Mesendoderm (in vitro differentiated cells): ENCODE results near the gene SH3GL3.

Experiments used
- DNase-seq: peaks from one replicate; pipeline ENCODE4 v3.0.0; 2013
- H2AK5ac ChIP-seq: 2 replicates; pipeline ENCODE4 v1.6.1; 2013; ENCODE audit warnings: low read length, inconsistent platforms
- H2BK120ac ChIP-seq: 2 replicates; pipeline ENCODE4 v1.6.1; 2013; ENCODE audit warnings: low read depth, mild to moderate bottlenecking, low read length, moderate library complexity, mixed read lengths
- H2BK15ac ChIP-seq: replicated peaks from 2 replicates; pipeline ENCODE4 v1.6.1; 2013; ENCODE audit warnings: low read depth, mild to moderate bottlenecking, moderate library complexity
- H2BK5ac ChIP-seq: 2 replicates; pipeline ENCODE4 v1.6.1; 2013; ENCODE audit warnings: low read length, inconsistent platforms
- H3K18ac ChIP-seq: 2 replicates; pipeline ENCODE4 v1.6.1; 2013; ENCODE audit warnings: mild to moderate bottlenecking, low read length, mixed read lengths
- H3K23ac ChIP-seq: one replicate; pipeline ENCODE4 v1.6.1; 2013; ENCODE audit warnings: low read length
- H3K27ac ChIP-seq: 2 replicates; pipeline ENCODE4 v1.5.1; 2013; ENCODE audit warnings: low read depth, mild to moderate bottlenecking, inconsistent platforms, low read length, moderate library complexity
- H3K27me3 ChIP-seq: 2 replicates; pipeline ENCODE4 v1.6.1; 2013; ENCODE audit warnings: low read length, control low read depth, mild to moderate bottlenecking, inconsistent platforms; ENCODE audit not compliant: insufficient read depth, poor library complexity
- H3K36me3 ChIP-seq: 2 replicates; pipeline ENCODE4 v1.6.1; 2013; ENCODE audit warnings: low read length, inconsistent platforms; ENCODE audit not compliant: control insufficient read depth, insufficient read depth
- H3K4ac ChIP-seq: one replicate; pipeline ENCODE4 v1.6.1; 2013; ENCODE audit warnings: low read depth, mild to moderate bottlenecking, low read length, moderate library complexity
- H3K4me1 ChIP-seq: 2 replicates; pipeline ENCODE4 v1.6.1; 2013; ENCODE audit warnings: low read depth, low read length, inconsistent platforms; ENCODE audit not compliant: control insufficient read depth
- H3K4me2 ChIP-seq: 2 replicates; pipeline ENCODE4 v1.6.1; 2013; ENCODE audit warnings: low read length
- H3K4me3 ChIP-seq: 2 replicates; pipeline ENCODE4 v1.5.1; 2013; ENCODE audit warnings: mild to moderate bottlenecking, low read length
- H3K56ac ChIP-seq: one replicate; pipeline ENCODE4 v1.6.1; 2013; ENCODE audit warnings: low read length
- H3K79me1 ChIP-seq: 2 replicates; pipeline ENCODE4 v1.6.1; 2013; ENCODE audit warnings: low read length, inconsistent platforms
- H3K79me2 ChIP-seq: 2 replicates; pipeline ENCODE4 v1.6.1; 2013; ENCODE audit warnings: mild to moderate bottlenecking, low read length; ENCODE audit not compliant: control insufficient read depth, insufficient read depth
- H3K9ac ChIP-seq: 2 replicates; pipeline ENCODE4 v1.6.1; 2013; ENCODE audit warnings: low read length, inconsistent platforms
- H4K5ac ChIP-seq: one replicate; pipeline ENCODE4 v1.6.1; 2013; ENCODE audit warnings: low read length
- H4K8ac ChIP-seq: one replicate; pipeline ENCODE4 v1.6.1; 2013; ENCODE audit warnings: low read depth, mild to moderate bottlenecking, control low read depth, low read length, moderate library complexity
- WGBS: extraction: QIAGEN DNeasy Blood & Tissue Kit; methylation state at CpG from one replicate; pipeline ENCODE4 v1.1.7; 2013; ENCODE audit warnings: low lambda C conversion rate, missing lambda C conversion rate; ENCODE audit not compliant: insufficient coverage; ENCODE audit errors: extremely low coverage; 5-methylcytosine and 5-hydroxymethylcytosine counted together

The SH3GL3 gene

GRCh38 chr15:83422081-83422480, 25.1 kb upstream of the SH3GL3 start:
- Histone ChIP-seq H2BK15ac (no peak overlapping the region), H3K4ac (no peak overlapping the region), H3K9ac (no peak overlapping the region), H3K23ac (no peak overlapping the region), H4K5ac (no peak overlapping the region), H2BK120ac (no peak overlapping the region), H4K8ac (no peak overlapping the region), H2BK5ac (no peak overlapping the region), H2AK5ac (no peak overlapping the region), H3K18ac (no peak overlapping the region), H3K4me2 (no peak overlapping the region), H3K36me3 (no peaks in the 10 kb centered on the region), H3K4me3 (no peak overlapping the region), H3K79me1 (no peaks in the 10 kb centered on the region), H3K56ac (no peak overlapping the region), H3K79me2 (no peaks in the 10 kb centered on the region), H3K27me3 (no peaks in the 10 kb centered on the region), H3K4me1 (no peaks in the 10 kb centered on the region), H3K27ac (no peak overlapping the region)
- WGBS = no CpG with 5 or more reads among the region's 4 CpGs
- no peak for DNase-seq

- Histone ChIP-seq H3K79me1 (no peaks in the 10 kb centered on the region), H2AK5ac (no peak overlapping the region), H3K4ac (no peak overlapping the region), H3K18ac (no peak overlapping the region), H3K36me3 (no peaks in the 10 kb centered on the region), H3K56ac (no peak overlapping the region), H2BK5ac (no peak overlapping the region), H3K9ac (no peak overlapping the region), H3K4me2 (no peak overlapping the region), H3K4me3 (no peak overlapping the region), H4K5ac (no peak overlapping the region), H4K8ac (no peak overlapping the region), H3K23ac (no peak overlapping the region), H3K27ac (no peak overlapping the region), H3K4me1 (no peaks in the 10 kb centered on the region), H2BK120ac (no peak overlapping the region), H2BK15ac (no peak overlapping the region), H3K27me3 (no peaks in the 10 kb centered on the region), H3K79me2 (no peaks in the 10 kb centered on the region)
- no peak for DNase-seq
- no CpG with 5 or more reads among the region's 2 CpGs for WGBS
Observed at GRCh38 chr15:83422541-83422940, 24.6 kb upstream of the SH3GL3 start.

GRCh38 chr15:83424101-83424500, 23.0 kb upstream of the SH3GL3 start:
- Histone ChIP-seq H3K23ac (no peak overlapping the region), H2BK15ac (no peak overlapping the region), H2AK5ac (no peak overlapping the region), H3K36me3 (no peaks in the 10 kb centered on the region), H3K4me3 (no peak overlapping the region), H3K79me2 (no peaks in the 10 kb centered on the region), H3K9ac (no peak overlapping the region), H2BK120ac (no peak overlapping the region), H3K56ac (no peak overlapping the region), H3K4me2 (no peak overlapping the region), H2BK5ac (no peak overlapping the region), H3K27ac (no peak overlapping the region), H3K27me3 (no peaks in the 10 kb centered on the region), H3K4me1 (no peaks in the 10 kb centered on the region), H3K79me1 (no peaks in the 10 kb centered on the region), H3K18ac (no peak overlapping the region), H4K8ac (no peak overlapping the region), H4K5ac (no peak overlapping the region), H3K4ac (no peak overlapping the region)
- no CpG with 5 or more reads among the region's 6 CpGs for WGBS
- DNase-seq = no peak

GRCh38 chr15:83430441-83430840, 16.7 kb upstream of the SH3GL3 start:
- Histone ChIP-seq H2BK120ac (no peak overlapping the region), H3K27ac (no peak overlapping the region), H3K36me3 (no peaks in the 10 kb centered on the region), H3K18ac (no peak overlapping the region), H4K8ac (no peak overlapping the region), H2AK5ac (no peak overlapping the region), H3K4me3 (no peak overlapping the region), H3K56ac (no peak overlapping the region), H3K4ac (no peak overlapping the region), H2BK15ac (no peak overlapping the region), H4K5ac (no peak overlapping the region), H3K4me1 (no peaks in the 10 kb centered on the region), H3K23ac (no peak overlapping the region), H3K27me3 (no peaks in the 10 kb centered on the region), H3K79me2 (no peaks in the 10 kb centered on the region), H2BK5ac (no peak overlapping the region), H3K9ac (no peak overlapping the region), H3K4me2 (no peak overlapping the region), H3K79me1 (no peaks in the 10 kb centered on the region)
- DNase-seq = no peak
- no CpG with 5 or more reads among the region's 3 CpGs for WGBS

GRCh38 chr15:83431521-83431920, 15.6 kb upstream of the SH3GL3 start:
- Histone ChIP-seq H3K36me3 (no peaks in the 10 kb centered on the region), H4K8ac (no peak overlapping the region), H3K4me1 (no peaks in the 10 kb centered on the region), H3K79me1 (no peaks in the 10 kb centered on the region), H4K5ac (no peak overlapping the region), H3K4me3 (no peak overlapping the region), H2BK15ac (no peak overlapping the region), H3K56ac (no peak overlapping the region), H3K4me2 (no peak overlapping the region), H2BK120ac (no peak overlapping the region), H3K18ac (no peak overlapping the region), H3K4ac (no peak overlapping the region), H3K79me2 (no peaks in the 10 kb centered on the region), H3K9ac (no peak overlapping the region), H3K23ac (no peak overlapping the region), H3K27me3 (no peaks in the 10 kb centered on the region), H3K27ac (no peak overlapping the region), H2AK5ac (no peak overlapping the region), H2BK5ac (no peak overlapping the region)
- no peak for DNase-seq
- WGBS = no CpG with 5 or more reads among the region's 2 CpGs

GRCh38 chr15:83435202-83435601, 11.9 kb upstream of the SH3GL3 start:
- no peak overlapping the region for H3K56ac ChIP-seq
- H3K9ac ChIP-seq = no peak overlapping the region
- no peak overlapping the region for H2BK120ac ChIP-seq
- H3K27me3 ChIP-seq = no peaks in the 10 kb centered on the region
- no CpG with 5 or more reads among the region's 8 CpGs for WGBS
- no peak overlapping the region for H3K4me2 ChIP-seq
- no peak overlapping the region for H3K27ac ChIP-seq
- H3K4ac ChIP-seq = no peak overlapping the region
- no peaks in the 10 kb centered on the region for H3K36me3 ChIP-seq
- H3K23ac ChIP-seq = no peak overlapping the region
- no peak overlapping the region for H3K4me3 ChIP-seq
- no peak for DNase-seq
- no peak overlapping the region for H2BK15ac ChIP-seq
- H3K79me1 ChIP-seq = no peaks in the 10 kb centered on the region
- no peak overlapping the region for H4K5ac ChIP-seq
- H3K79me2 ChIP-seq = no peaks in the 10 kb centered on the region
- H3K4me1 ChIP-seq = no peaks in the 10 kb centered on the region
- no peak overlapping the region for H4K8ac ChIP-seq
- no peak overlapping the region for H2AK5ac ChIP-seq
- no peak overlapping the region for H3K18ac ChIP-seq
- H2BK5ac ChIP-seq = no peak overlapping the region
